ENCODE measurements around the gene RPTOR.

RPTOR gene

DNA sequence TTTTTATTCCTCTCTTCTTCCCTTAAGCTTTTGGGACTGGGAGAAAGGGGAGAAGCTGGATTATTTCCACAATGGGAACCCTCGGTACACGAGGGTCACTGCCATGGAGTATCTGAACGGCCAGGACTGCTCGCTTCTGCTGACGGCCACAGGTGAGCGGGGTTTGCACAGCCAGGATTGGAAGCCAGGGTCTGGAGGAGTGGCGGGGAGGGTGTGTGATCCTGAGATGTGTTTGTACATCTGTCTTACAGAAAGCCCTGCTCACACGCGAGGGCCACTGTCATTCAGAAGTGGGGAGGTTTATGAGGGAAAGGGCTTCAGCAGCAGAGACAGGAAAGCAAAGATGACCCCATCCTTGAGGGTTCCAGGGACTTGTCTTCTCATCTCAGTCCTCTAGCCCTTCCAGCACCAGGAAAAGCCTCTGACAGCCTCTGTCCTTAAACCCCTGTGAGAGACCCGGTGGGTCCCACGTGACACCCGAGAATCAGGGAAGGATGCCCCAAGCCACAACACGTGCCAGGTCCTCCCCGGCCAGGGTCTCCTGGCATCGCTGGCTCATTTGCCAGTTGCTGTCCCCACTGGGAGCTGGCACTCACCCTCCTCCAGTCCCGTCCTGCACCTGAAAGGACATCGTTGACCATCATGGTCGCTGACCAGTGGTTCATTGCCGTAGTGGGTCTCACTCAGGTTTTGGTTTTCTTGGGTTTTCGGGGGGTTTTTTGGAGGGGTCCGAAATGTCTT, 402.7 kb downstream of the RPTOR start:
- no peak for DNase-seq (ENCODE audit: low read depth in 2 of 2)

- no peak for DNase-seq (ENCODE audit: low read depth in 2 of 2)
Observed at GRCh38 chr17:80948019-80948975, 403.7 kb downstream of the RPTOR start.

DNA sequence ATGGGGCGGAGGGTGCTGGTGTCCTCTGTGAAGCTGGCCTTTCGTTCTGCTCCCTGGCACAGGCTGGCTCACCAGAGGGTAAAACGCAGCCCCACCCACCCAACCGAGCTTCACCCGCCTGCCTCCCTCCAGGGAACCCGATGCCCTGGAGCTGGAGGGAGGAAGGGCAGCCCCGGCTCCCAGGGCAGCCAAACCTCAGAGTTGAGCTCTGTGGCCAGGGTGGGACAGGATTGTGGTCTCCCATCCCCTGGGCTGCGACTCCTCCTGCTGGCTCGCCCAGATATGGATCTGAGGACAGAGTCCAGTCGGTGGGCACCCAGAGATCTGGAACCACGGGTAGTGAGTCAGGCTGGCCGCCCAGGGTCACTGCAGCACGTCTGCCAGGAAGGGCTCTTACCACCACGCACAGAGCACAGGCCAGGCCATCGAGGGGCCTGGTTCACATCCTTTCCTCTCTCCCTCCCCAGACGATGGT, 404.4 kb downstream of the RPTOR start:
- no peak for DNase-seq (ENCODE audit: low read depth in 2 of 2)

GRCh38 chr17:80949451-80950421, 405.1 kb downstream of the RPTOR start:
- DNase-seq (ENCODE audit: low read depth in 2 of 2), result no peak

GRCh38 chr17:80950466-80951120, 406.0 kb downstream of the RPTOR start:
- DNase-seq (ENCODE audit: low read depth in 2 of 2), result no peak

GRCh38 chr17:80951121-80952090, 406.8 kb downstream of the RPTOR start:
- no peak for DNase-seq (ENCODE audit: low read depth in 2 of 2)

GRCh38 chr17:80952291-80952690, 407.7 kb downstream of the RPTOR start:
- no peak for DNase-seq (ENCODE audit: low read depth in 2 of 2)

GRCh38 chr17:80953471-80954315, 409.1 kb downstream of the RPTOR start:
- DNase-seq (ENCODE audit: low read depth in 2 of 2), result no peak

DNA sequence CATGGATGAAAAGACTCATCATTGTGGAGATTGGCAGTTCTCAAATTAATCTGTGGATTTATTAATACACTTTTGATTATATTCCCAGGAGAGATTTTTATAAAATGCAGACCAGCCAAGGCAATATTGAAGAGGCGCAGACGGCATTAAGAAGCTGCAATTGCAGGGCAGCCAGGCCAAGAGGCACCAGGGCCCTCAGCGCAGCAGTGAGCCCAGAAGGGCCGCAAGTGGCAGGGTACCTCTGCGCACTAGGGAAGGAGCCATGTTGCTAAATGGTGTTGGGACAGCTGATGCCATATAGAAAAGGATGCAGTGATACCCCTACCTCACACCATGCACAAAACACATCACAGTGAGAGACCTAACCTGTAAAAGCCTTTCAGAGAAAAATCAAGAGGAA, 410.4 kb downstream of the RPTOR start:
- no peak for DNase-seq (ENCODE audit: low read depth in 2 of 2)

DNA sequence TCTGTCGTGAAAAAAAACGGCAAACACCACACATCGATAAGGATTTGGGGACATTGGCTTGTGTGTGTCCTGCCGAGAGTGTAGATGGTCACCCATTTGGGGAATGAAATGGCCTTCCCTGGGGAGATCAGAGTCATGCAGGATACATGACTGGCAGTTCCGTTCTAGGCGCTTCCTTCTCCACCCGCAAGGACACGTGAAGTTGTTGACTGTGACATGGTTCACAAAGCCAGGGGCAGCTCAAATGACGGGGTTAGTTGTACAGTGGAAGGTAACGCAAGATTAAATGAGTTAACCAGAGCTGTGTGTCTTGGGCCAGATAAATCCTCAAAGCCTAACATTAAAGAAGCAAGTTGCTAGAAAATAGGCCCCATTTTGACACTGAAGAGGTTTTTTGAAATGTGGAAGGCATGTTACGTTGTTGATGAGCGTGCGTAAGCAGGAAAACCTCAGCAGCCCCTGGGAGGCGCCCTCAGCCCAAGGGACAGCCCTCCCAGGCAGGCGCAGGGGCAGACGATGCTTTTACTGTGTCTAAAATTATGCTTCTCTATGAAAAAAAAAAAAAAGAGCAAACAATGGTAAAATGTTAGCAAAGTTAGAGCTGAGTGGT, 411.1 kb downstream of the RPTOR start:
- no peak for DNase-seq (ENCODE audit: low read depth in 2 of 2)

GRCh38 chr17:80956321-80957190, 411.9 kb downstream of the RPTOR start:
- DNase-seq (ENCODE audit: low read depth in 2 of 2), result no peak

DNA sequence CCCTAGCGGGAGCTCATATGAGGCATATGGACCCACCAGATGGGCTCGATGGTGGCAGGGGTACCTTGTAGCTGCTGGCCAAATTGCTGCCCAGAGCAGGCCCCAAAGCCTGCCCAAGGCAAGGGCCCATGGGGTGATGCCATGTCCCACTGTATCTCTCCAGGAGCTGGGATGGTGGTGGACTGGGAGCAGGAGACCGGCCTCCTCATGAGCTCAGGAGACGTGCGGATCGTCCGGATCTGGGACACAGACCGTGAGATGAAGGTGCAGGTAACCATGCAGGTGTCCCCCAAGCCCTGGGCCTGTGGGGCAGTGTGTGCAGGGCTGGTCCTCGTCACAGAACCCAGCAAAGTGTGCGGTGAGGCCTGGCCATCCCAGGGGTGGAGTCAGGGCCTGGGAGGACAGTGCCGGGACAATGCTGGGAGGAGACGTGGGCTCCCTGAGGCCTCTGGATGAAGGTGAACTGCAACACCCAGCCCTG, 412.9 kb downstream of the RPTOR start:
- DNase-seq (ENCODE audit: low read depth in 2 of 2), result no peak

DNA sequence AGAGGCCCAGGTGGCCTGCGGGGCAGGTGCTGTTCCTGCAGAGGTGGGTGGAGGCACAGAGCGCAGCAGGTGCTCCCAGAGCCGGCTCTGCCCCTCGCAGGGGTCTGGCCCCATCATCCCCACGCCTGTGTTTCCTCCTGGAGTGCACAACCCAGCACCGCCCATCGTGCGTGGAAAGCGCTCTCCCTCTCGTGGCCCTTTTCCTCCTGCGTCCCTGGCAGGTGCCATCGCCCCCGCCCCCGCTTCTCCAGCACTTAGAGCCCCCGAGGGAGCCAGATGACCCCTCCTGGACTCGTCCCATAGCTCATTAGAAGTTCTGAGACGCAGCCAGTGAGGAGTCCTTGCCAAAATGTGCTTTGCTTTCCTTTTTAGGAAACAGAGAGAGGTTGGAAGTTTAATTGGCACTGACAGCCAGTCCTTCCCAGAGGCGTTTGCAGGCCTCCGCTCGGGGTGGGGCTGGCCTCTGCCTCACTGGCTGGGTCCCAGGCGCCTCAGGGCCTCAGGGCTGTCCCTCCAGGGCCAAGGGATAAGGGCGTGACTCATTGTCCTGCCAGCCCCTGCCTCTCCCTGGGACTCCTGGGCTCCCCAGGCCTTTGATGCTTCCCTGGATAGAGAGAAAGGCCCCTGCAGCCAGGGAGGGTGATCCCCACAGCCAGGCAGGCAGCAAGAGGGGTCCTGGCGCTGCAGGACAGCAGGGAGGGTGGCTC, 414.8 kb downstream of the RPTOR start:
- no peak for DNase-seq (ENCODE audit: low read depth in 2 of 2)

GRCh38 chr17:80960037-80960796, 415.6 kb downstream of the RPTOR start:
- DNase-seq (ENCODE audit: low read depth in 2 of 2), result no peak

GRCh38 chr17:80960797-80961452, 416.3 kb downstream of the RPTOR start:
- no peak for DNase-seq (ENCODE audit: low read depth in 2 of 2)

All from stimulated activated CD8-positive, alpha-beta memory T cell treated with anti-CD3 and anti-CD28 coated beads, Interleukin-2, amount 100 ng/mL, for 1 hour (primary cell).